ENCODE results near the gene GABPA. TPM values are rescaled to one million over a fixed set of nuclear protein-coding genes. Genes with fewer than 3 reads are reported as not detected.
A peak's percentile ranks its signal among the peaks of the same experiment; 100 is the strongest.

GABPA gene
- total and polyA plus RNA-seq, 2 of the 13 experiments (the other 11 are each of a cell fraction or from before 2014, with no cell fraction given), result 7.4 to 13.2 TPM

- TF ChIP-seq ZNF615 (CRISPR knock-in tag; IDR thresholded peaks at IDR 0.05; ENCODE audit: borderline replicate concordance) (no peak), TRIM22 (IDR thresholded peaks at IDR 0.05) (no peak), ZNF777 (CRISPR knock-in tag; IDR thresholded peaks at IDR 0.05) (no peak), HOXA3 (CRISPR knock-in tag; IDR thresholded peaks at IDR 0.05) (peak; percentile 89), GABPA (IDR thresholded peaks at IDR 0.05; ENCODE audit: low read depth, low read length) (peak; percentile 88), GABPA (CRISPR knock-in tag; IDR thresholded peaks at IDR 0.05; ENCODE audit: low read depth) (peak; percentile 98), CBX2 (IDR thresholded peaks at IDR 0.05; ENCODE audit: low read depth, low read length) (no peak), CBX2 (CRISPR knock-in tag; IDR thresholded peaks at IDR 0.05; ENCODE audit: low read depth) (no peak), RFXANK (CRISPR knock-in tag; IDR thresholded peaks at IDR 0.05) (no peak), ZNF850 (CRISPR knock-in tag; conservative IDR thresholded peaks at IDR 0.05) (no peak), ZNF121 (CRISPR knock-in tag; IDR thresholded peaks at IDR 0.05) (no peak), BCL3 (CRISPR knock-in tag; IDR thresholded peaks at IDR 0.05) (no peak), PHF21A (CRISPR knock-in tag; IDR thresholded peaks at IDR 0.05) (peak; percentile 37; the same call in 1 of the 2 replicates), PHB2 (IDR thresholded peaks at IDR 0.05; ENCODE audit: partially characterized antibody) (no peak), ZNF350 (CRISPR knock-in tag; IDR thresholded peaks at IDR 0.05; ENCODE audit: borderline replicate concordance, low read depth) (peak; percentile 65; the same call in 1 of the 2 replicates), ELF3 (CRISPR knock-in tag; IDR thresholded peaks at IDR 0.05) (peak; percentile 73), ZNF574 (CRISPR knock-in tag; IDR thresholded peaks at IDR 0.05) (peak; percentile 94), TCF7 (IDR thresholded peaks at IDR 0.05; ENCODE audit: low read depth) (no peak), SRF (IDR thresholded peaks at IDR 0.05; ENCODE audit: low read depth, low read length) (peak; percentile 74), FOXP4 (CRISPR knock-in tag; IDR thresholded peaks at IDR 0.05) (no peak), SP140L (CRISPR knock-in tag; IDR thresholded peaks at IDR 0.05; ENCODE audit: borderline replicate concordance) (no peak), ZNF441 (CRISPR knock-in tag; IDR thresholded peaks at IDR 0.05; ENCODE audit: borderline replicate concordance) (peak; percentile 71), MTF1 (CRISPR knock-in tag; IDR thresholded peaks at IDR 0.05) (no peak), TFDP2 (CRISPR knock-in tag; IDR thresholded peaks at IDR 0.05) (peak; percentile 19)
Measured at GRCh38 chr21:25734904-25735645, at the start of gene GABPA, which contains the start of gene ATP5PF (continued).
